Measurements from ENCODE around the gene INTS3.

The INTS3 gene

GRCh38 chr1:153728305-153729066 lies 636 bp downstream of the INTS3 start:
- DNase-seq (ENCODE audit: low read depth, low spot score), result no peak
- Histone ChIP-seq H3K9ac (ENCODE audit: insufficient read length) (peak overlapping the region; percentile 98), H3K4me3 (peak overlapping the region; percentile 98), H3K27ac (peak overlapping the region; percentile 88), H3K9me3 (ENCODE audit: low read depth, low read length) (no peaks in the 10 kb centered on the region), H3K36me3 (ENCODE audit: insufficient read depth, low read length) (no peaks in the 10 kb centered on the region; the same call in 1 of the 2 replicates)
- TF ChIP-seq FOXP2 (optimal IDR thresholded peaks at IDR 0.05; ENCODE audit: control extremely low read depth, extremely low read length, insufficient read depth) (no peak), POLR2AphosphoS5 (IDR thresholded peaks at IDR 0.05; ENCODE audit: borderline replicate concordance, low read depth, low read length) (no peak), EZH2 (IDR thresholded peaks at IDR 0.05) (no peak)

GRCh38 chr1:153730468-153730988 lies 2.7 kb downstream of the INTS3 start:
- no peaks in the 10 kb centered on the region for H3K9me3 ChIP-seq (ENCODE audit: low read depth, low read length)
- H3K27ac ChIP-seq, result no peak overlapping the region
- no peak overlapping the region for H3K4me3 ChIP-seq
- no peak for DNase-seq (ENCODE audit: low read depth, low spot score)
- no peaks in the 10 kb centered on the region; the same call in 1 of the 2 replicates for H3K36me3 ChIP-seq (ENCODE audit: insufficient read depth, low read length)
- no peak overlapping the region for H3K9ac ChIP-seq (ENCODE audit: insufficient read length)
- TF ChIP-seq FOXP2 (optimal IDR thresholded peaks at IDR 0.05; ENCODE audit: control extremely low read depth, extremely low read length, insufficient read depth) (no peak), EZH2 (IDR thresholded peaks at IDR 0.05) (no peak), POLR2AphosphoS5 (IDR thresholded peaks at IDR 0.05; ENCODE audit: borderline replicate concordance, low read depth, low read length) (no peak)

- no peak overlapping the region for H3K9ac ChIP-seq (ENCODE audit: insufficient read length)
- TF ChIP-seq EZH2 (IDR thresholded peaks at IDR 0.05) (no peak), FOXP2 (optimal IDR thresholded peaks at IDR 0.05; ENCODE audit: control extremely low read depth, extremely low read length, insufficient read depth) (no peak), POLR2AphosphoS5 (IDR thresholded peaks at IDR 0.05; ENCODE audit: borderline replicate concordance, low read depth, low read length) (no peak)
- no peak for DNase-seq (ENCODE audit: low read depth, low spot score)
These were observed 6.1 kb downstream of the INTS3 start for GRCh38 chr1:153733970-153734369.

GRCh38 chr1:153734396-153735089 lies 6.7 kb downstream of the INTS3 start:
- H3K4me3 ChIP-seq, result no peak overlapping the region
- no peak overlapping the region for H3K27ac ChIP-seq
- no peaks in the 10 kb centered on the region; the same call in 1 of the 2 replicates for H3K36me3 ChIP-seq (ENCODE audit: insufficient read depth, low read length)
- TF ChIP-seq FOXP2 (optimal IDR thresholded peaks at IDR 0.05; ENCODE audit: control extremely low read depth, extremely low read length, insufficient read depth) (no peak), POLR2AphosphoS5 (IDR thresholded peaks at IDR 0.05; ENCODE audit: borderline replicate concordance, low read depth, low read length) (no peak), EZH2 (IDR thresholded peaks at IDR 0.05) (no peak)
- DNase-seq (ENCODE audit: low read depth, low spot score), result no peak
- H3K9me3 ChIP-seq (ENCODE audit: low read depth, low read length), result no peaks in the 10 kb centered on the region
- no peak overlapping the region for H3K9ac ChIP-seq (ENCODE audit: insufficient read length)

More at GRCh38 chr1:153733970-153734369, 6.1 kb downstream of the INTS3 start:
- Histone ChIP-seq H3K36me3 (ENCODE audit: insufficient read depth, low read length) (no peaks in the 10 kb centered on the region; the same call in 1 of the 2 replicates), H3K9me3 (ENCODE audit: low read depth, low read length) (no peaks in the 10 kb centered on the region), H3K27ac (no peak overlapping the region), H3K4me3 (no peak overlapping the region)

GRCh38 chr1:153735090-153735420 lies 7.2 kb downstream of the INTS3 start:
- Histone ChIP-seq H3K36me3 (ENCODE audit: insufficient read depth, low read length) (peaks cover under 1% of the 10 kb centered on the region; the same call in 1 of the 2 replicates), H3K9me3 (ENCODE audit: low read depth, low read length) (no peaks in the 10 kb centered on the region), H3K4me3 (no peak overlapping the region), H3K27ac (peak overlapping the region; percentile 19; the same call in 1 of the 2 replicates), H3K9ac (ENCODE audit: insufficient read length) (no peak overlapping the region)
- no peak for DNase-seq (ENCODE audit: low read depth, low spot score)
- TF ChIP-seq EZH2 (IDR thresholded peaks at IDR 0.05) (no peak), FOXP2 (optimal IDR thresholded peaks at IDR 0.05; ENCODE audit: control extremely low read depth, extremely low read length, insufficient read depth) (no peak)

GRCh38 chr1:153741986-153742385 lies 14.1 kb downstream of the INTS3 start:
- Histone ChIP-seq H3K36me3 (ENCODE audit: insufficient read depth, low read length) (peaks cover 59% of the 10 kb centered on the region), H3K9me3 (ENCODE audit: low read depth, low read length) (no peaks in the 10 kb centered on the region), H3K27ac (no peak overlapping the region), H3K9ac (ENCODE audit: insufficient read length) (no peak overlapping the region), H3K4me3 (no peak overlapping the region)
- TF ChIP-seq FOXP2 (optimal IDR thresholded peaks at IDR 0.05; ENCODE audit: control extremely low read depth, extremely low read length, insufficient read depth) (no peak), EZH2 (IDR thresholded peaks at IDR 0.05) (no peak), POLR2AphosphoS5 (IDR thresholded peaks at IDR 0.05; ENCODE audit: borderline replicate concordance, low read depth, low read length) (no peak)
- no peak for DNase-seq (ENCODE audit: low read depth, low spot score)

- Histone ChIP-seq H3K4me3 (no peak overlapping the region), H3K9me3 (ENCODE audit: low read depth, low read length) (no peaks in the 10 kb centered on the region), H3K9ac (ENCODE audit: insufficient read length) (no peak overlapping the region), H3K36me3 (ENCODE audit: insufficient read depth, low read length) (peaks cover 65% of the 10 kb centered on the region), H3K27ac (no peak overlapping the region)
- no peak for DNase-seq (ENCODE audit: low read depth, low spot score)
- no peak for TF ChIP-seq FOXP2 (optimal IDR thresholded peaks at IDR 0.05; ENCODE audit: control extremely low read depth, extremely low read length, insufficient read depth)
- TF ChIP-seq EZH2 (IDR thresholded peaks at IDR 0.05), result no peak
- no peak for TF ChIP-seq POLR2AphosphoS5 (IDR thresholded peaks at IDR 0.05; ENCODE audit: borderline replicate concordance, low read depth, low read length)
These were observed 14.7 kb downstream of the INTS3 start for GRCh38 chr1:153742411-153743142.

GRCh38 chr1:153745417-153745816 lies 17.6 kb downstream of the INTS3 start:
- no peaks in the 10 kb centered on the region for H3K9me3 ChIP-seq (ENCODE audit: low read depth, low read length)
- H3K36me3 ChIP-seq (ENCODE audit: insufficient read depth, low read length), result peaks cover 89% of the 10 kb centered on the region
- H3K4me3 ChIP-seq, result no peak overlapping the region
- no peak overlapping the region for H3K27ac ChIP-seq
- no peak overlapping the region for H3K9ac ChIP-seq (ENCODE audit: insufficient read length)
- TF ChIP-seq EZH2 (IDR thresholded peaks at IDR 0.05) (no peak), POLR2AphosphoS5 (IDR thresholded peaks at IDR 0.05; ENCODE audit: borderline replicate concordance, low read depth, low read length) (no peak), FOXP2 (optimal IDR thresholded peaks at IDR 0.05; ENCODE audit: control extremely low read depth, extremely low read length, insufficient read depth) (no peak)
- DNase-seq (ENCODE audit: low read depth, low spot score), result no peak

Data from SK-N-MC (cell line).